Hematopoietic multipotent progenitor cell treated with erythropoietin and hydrocortisone succinate and interleukin-3 and kit ligand, for 17 days (in vitro differentiated cells): ENCODE data around the gene ADARB2.

Experiments
- DNase-seq: peaks from one replicate; pipeline ENCODE4 v3.0.0-alpha.2; 2015; ENCODE audit warnings: low spot score

Gene ADARB2

DNA sequence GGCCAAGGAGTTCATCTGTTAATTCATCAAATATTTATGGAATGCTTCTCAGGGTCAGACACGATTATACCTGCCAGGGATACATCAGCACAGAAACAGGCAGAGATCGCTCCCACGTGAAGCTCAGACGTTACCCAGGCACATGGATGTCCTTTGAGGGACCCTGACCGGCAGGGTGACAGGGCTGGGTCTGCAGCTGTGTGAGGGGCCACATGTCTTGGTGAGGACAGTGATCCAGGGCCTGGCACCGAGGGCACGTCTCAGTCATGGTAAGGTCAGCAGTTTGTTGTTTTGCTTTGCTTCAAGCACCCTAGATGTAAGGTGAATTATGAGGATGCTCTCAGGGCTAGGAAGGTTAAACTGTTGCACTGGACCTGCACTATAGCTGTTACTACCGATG lies 453.2 kb downstream of the ADARB2 start:
- no peak for DNase-seq

DNA sequence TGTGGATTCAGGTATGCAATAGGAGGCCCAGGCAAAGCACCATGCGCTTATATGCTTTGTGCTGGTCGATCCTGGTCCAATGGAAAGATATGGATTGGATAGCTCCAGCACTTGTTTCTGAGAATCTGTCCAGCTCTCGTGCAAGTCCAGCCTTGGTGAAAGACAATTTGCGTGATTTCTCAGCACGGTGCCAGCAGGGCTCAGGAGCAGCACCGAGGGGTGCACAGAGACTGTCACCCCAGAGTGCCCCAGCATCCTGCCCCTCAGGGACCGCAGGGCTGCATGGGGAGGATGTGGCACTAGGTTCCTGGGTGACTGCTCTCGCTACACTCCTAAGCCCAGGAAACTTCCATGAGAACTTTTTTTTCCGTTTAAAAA lies 455.9 kb downstream of the ADARB2 start:
- DNase-seq = no peak

DNA sequence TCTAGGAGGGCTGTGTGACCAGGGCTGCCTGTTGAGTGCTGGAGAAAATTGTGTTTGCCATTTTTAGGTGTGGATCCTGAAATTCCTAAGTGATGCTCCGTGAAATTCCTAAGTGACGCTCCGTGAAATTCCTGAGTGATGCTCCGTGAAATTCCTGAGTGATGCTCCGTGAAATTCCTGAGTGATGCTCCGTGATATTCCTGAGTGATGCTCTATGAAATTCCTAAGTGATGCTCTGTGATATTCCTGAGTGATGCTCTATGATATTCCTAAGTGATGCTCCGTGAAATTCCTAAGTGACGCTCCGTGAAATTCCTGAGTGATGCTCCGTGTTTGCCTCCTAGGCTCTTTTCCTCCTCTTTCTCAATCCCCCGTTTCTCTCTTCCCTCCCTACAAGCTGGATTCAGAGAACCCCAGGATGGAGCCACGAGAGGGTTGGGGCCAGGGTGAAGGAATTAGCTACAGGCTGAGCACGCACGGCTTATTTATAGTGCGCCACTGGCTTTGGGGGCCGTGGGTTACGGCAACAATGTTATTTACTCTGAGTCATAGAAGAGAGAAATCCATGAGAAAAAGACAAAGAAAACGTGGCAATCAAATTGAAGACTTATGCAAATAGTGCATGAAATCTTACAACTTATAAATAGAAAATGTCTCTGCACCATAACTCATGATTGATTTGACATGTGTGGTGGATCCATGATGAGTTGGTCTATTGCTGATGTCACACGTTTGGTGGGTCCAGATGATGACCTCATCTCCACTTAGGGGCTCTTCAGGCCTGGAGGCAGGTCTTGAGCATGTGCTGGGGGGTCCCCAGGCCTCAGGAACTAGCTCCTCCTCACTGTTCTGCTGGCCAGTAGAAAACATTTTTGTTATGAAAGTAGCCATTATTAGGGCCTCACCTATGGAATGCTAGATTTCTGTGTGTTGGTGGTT lies 456.6 kb downstream of the ADARB2 start:
- DNase-seq = no peak

DNA sequence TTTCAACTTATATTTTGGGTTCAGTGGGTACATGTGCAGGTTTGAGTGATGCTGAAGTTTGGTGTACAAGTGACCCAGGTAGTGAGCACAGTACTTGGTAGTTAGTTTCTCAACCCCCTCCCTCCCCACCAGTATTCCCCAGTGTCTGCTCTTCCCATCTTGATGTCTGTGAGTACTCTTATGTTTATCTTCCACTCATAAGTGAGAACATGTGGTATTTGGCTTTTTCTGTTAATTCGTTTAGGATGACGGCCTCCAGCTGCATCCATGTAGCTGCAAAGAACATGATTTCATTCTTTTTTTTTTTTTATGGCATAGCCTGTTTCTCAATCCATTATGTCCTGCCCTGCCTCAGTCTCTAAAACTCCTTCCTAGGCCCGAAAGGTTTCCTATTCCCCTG lies 459.0 kb downstream of the ADARB2 start:
- no peak for DNase-seq

DNA sequence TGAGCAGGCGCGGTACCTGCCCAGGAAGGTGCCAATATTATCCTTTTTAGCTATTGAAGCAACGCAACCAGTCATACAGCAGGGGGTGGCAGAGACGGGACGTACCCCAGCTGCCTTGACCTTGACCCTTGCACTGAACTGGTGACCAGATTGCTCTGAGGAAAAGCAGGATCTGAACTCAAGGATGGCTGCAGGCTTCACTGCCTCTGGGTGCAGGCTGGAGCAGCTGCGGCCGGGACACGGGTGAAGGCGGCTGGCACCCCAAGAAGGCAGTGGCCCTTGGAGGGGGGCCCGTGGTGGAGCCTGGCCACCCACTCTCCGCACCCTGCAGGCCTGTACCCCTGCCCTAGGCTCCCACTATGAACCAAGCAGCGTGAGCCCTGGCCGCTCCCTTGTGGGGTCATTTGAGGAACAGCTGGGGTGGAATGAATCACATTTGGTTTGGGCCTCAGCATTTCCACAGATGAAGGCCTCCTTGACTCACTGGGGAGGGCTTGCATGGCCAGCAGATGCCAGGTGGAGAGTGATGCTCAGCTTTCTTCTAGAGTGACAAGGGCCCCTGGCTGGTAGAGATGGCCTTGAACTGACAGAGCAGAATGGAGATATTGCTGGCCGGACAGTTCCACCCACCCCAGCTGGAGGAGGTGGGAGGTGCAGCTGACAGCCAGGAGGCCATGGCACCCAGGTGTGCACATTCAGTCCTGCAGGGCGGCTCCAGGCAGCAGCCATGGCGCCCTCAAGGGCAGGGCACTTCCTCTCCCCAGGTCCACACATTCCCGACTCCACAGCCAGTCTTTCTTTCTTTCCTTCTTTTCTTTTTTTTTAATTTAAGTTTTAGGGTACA lies 462.4 kb downstream of the ADARB2 start:
- DNase-seq = no peak

DNA sequence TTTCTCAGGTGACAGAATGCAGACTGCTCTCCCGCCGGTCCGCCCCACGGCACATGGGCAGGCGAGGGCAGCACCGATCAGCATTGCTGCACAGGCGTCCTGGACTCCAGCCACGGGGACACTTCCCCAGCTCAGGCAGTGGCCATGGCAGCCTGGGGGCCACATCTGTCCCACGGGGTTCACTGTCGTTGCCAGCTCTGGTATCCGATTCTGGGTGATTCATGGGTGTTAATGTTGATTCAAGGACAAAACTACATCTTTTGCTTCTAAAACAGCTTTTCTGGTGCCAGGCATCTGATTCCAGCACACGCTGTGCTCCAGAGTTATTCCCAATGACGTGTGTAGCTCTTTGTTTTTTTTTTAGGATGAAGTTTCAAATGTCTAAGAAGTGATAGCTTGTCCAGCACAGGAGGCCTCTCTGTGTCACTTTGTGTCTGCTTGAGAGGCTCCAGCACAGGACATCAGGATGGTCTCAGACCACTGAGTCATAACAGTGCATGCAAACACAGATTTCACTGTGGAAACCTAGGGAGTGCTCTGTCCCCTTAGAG lies 463.1 kb downstream of the ADARB2 start:
- no peak for DNase-seq

DNA sequence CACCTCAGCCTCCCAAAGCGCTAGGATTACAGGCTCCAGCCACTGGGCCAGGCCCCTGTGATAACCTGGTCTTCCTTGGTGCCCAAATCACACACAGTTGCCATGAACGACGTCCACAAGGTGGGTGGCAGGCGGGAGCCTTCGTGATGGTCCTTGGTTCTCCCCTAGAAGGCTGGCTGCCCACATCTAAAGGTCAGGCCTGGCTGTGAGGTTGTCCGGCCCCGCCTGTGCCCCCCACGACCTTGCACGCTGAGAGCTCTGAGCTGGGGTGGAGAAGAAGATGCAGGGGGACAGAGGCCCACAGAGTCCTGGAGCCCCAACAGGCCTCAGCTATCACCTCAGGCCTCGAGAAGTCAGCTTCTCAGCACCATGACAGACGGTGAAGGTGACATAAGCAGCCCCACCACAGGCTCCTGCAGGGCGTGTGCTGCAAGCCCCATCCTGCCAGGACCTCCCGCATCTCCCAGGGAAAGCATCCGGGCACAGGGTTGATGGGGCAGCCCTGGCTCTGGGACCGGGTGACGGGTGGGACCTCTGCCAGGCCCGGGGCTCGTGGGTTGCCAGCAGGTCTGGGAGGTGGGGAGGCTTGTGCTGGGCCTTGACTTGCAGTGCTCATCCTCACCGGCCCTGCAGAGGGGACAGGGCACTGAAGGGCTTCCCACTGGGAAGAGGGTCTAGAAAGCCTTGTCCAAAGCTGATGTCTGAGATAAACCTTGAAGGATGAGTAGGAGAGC lies 463.8 kb downstream of the ADARB2 start:
- no peak for DNase-seq

DNA sequence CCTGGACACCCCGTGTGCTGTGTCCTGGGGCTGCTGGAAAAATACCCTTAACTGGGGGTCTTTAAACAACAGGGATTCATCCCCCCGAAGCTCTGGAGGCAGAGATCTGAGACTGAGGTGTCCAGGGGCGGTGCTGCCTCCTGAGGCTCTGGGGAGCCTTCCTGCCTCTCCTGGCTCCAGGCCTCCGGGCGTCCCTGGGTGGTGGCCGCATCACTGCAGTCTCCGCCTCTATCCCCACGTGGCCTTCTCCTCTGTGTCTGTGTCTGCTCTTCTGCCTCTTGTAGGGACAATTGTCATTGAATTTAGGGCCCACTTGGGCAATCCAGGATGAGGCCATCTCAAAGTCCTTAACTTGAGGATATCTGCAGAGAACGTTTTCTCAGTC lies 464.6 kb downstream of the ADARB2 start:
- DNase-seq = no peak

DNA sequence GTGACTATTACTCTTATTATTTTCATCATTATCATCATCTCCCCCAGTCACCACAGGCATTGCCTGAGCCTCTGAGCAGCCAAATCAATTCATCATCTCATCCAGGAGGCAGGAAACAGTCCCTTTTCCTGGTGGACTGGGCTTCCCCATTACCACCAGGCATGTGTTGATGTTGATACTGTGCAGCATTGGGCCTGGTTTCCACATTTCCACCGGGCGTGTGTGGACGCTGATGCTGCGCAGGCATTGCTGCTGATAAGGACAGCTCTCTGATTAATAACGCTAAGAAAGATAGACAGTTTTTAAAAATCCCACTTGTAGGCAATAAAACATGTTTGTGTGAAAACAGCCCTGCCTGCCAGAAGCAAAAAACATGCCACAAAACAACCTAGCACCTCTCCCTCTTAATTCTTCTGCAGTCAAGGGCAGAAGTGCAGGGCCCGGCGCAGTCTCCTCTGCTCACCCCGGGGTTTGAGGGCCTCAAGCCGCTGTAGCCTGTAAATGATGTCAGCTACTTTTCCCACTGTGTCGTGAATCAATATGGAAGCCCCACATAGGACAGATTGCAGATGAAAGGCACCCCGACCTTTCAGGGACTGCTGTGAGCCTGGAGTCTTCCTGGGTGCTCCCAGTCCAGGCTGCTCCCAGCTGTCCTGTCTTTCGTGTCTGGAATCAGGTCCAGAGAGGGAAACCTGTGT lies 465.1 kb downstream of the ADARB2 start:
- no peak for DNase-seq

DNA sequence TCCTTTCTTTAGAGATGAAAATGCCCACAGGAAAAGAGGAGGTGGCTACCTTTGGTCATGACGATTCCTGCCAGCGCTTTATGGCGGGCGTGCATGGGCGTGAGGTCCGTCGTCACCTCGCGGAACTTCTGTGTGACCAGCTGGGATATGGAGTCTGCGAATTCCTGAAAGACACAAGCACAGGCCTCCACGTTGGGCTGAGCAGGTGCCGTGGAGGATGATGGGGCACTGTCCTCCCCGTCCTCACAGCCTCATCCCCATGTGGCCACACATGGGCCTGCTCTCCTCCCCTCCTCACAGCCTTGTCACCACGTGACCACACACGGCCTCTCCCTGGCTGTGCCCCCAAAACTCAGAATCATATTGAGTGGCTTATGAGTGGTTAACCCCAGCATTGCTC lies 466.4 kb downstream of the ADARB2 start:
- DNase-seq = no peak

DNA sequence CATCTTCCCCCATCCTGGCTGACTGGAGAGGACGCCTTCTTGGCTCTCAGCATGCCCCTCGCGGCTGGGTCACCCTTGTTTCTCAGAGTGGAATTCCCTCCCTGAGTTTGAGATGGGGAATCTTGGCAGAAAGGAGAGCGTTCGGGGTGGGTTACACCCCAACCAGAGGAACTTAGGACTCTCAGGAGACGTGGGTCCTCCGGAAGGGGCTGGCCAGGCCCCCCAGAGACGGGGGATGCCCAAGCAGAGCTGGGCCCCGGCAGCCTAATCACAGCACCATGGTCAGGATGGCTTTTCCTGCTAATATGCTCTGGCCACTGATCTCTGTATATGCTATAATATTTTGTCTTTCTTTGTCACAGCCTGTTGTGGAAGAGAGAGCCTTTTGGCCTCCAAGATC lies 466.8 kb downstream of the ADARB2 start:
- DNase-seq = no peak

DNA sequence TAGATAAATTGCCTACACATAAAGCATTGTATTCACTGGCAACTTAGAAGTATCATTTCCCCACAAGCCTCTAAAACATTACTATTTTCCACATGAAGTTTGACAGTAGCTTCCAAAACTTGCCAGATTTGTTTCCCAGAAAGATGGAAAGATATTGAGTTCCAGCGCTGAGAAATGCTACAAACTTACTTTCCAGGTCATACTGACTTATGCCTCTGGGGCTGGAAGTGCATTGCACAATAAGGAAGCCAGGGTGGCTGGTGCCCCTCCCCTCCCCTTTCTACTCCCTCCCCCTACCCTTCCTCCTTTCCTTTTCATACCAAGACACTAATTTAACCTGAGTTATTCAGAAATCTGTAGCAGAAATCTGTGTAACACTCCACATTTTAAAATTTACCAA lies 468.5 kb downstream of the ADARB2 start:
- no peak for DNase-seq

DNA sequence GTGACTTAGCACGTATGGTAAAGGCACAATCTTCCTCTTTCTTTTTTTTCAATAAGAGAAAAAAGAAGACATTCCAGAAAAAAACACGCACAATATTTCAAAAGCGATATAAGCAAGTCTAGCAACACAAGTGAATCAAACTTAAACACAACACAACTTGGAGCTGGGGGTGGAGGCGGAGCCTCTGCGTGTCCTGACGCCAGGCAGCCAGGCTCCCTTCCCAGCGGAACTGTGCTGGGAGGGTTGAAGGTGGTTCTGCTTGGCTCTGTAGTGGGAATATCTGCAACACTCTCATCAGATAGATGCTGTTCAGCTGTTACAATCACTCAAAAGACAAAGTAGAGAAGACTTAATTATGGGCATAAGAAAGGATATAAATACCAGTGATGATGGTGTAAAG lies 469.8 kb downstream of the ADARB2 start:
- DNase-seq = no peak

DNA sequence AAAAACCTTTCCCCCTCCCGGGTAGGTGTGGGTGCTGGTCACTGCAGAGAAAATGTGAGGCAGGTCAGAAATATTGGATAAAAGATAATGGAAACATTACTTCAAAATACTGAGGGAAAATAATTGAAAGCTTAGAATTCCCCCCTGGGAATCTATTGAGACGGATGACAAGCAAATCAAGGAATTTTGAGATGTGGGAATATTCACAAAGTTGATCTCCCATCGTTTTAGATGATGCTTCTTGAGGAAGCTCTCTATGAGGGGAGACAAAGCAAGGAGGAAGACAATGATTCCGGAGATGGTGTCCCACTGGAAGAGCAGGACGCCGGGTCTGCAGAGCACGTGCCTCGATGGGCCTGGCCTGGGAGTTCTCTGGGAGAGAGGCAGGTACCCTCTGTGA lies 470.2 kb downstream of the ADARB2 start:
- no peak for DNase-seq

DNA sequence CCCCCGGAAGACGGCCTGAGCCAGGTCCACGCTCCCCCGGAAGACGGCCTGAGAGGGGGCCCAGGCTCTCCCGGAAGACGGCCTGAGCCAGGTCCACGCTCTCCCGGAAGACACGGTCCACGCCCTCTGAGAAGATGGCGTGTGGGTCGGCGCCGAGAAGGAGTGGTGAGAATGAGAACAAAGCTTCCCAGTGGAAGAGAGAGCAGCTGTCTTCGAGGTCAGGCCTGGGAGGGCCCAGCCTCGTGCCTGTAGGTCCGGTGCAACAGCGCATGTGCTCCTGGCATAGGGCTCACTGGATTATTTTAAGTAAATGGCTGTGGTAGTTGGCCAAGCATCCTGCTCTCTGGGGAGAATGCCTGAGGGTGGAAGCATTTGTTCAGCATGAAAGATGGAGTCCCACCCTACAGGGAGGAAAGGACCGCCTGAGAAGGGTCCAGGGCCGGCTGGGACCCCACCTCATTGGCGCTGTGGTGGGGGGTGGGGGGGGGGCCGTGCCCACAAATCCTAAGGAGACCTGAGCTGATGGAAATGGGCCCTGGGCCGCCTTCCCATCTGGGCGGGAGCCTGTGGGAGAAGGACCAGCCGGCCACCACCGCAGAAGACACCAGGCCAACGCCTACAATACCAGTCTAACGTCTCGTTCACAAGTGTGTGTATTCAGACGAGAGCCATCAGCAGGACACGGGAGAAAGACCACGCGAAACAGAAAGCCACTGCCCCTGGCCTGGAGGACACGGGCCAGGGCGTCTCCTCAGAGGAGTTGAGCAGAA lies 471.1 kb downstream of the ADARB2 start:
- no peak for DNase-seq

DNA sequence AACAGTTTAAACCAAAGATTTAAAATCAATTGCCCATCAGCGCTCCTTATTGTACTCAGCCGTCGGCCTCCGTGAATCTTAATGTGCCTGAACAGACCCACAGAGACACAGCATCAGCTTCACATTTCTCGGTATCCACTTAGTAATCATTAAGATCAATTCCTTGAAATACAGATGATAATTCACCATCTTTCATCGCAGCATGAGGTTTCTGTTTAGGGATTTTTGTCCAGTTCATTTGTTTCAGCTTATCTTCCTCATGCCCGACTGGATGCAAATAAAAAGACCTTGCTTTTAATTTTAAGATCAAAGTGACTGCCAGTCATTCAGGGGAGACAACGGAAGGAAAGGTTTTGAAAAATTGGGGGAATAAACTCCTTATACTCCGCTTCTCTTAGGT lies 473.3 kb downstream of the ADARB2 start:
- DNase-seq = no peak

DNA sequence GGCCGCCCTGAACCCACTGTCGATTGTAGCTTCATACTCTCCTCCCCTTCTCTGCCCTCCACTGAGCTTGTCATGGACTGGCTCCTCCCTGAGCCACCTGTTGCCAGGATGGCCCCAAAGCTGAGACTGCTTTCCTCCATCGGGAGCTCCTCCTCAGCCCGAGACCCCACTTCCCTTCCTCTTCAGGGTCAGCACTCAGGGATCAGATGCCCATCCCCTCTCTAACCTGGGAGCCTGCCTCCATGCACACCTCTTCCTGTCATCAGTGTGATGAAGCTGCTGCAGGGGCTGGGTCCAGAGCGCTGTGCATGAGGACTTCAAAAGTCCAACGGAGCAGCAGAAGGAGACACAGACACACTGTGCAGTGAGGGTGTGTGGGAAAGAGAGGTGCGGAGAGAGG lies 480.1 kb downstream of the ADARB2 start:
- no peak for DNase-seq

DNA sequence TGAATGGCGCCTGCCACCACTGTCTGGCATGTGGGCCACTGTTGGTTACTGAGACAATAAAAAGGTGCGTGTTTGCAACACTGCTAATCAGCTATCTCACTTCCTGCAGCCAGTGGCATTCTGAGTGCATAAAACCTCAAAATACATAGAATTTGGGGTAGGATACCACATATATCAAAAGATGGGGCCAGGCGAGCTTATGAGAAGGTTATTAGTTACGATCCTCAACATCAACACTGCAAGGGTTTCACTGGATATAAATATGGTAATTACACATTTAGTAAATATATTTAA lies 480.9 kb downstream of the ADARB2 start:
- DNase-seq = no peak

DNA sequence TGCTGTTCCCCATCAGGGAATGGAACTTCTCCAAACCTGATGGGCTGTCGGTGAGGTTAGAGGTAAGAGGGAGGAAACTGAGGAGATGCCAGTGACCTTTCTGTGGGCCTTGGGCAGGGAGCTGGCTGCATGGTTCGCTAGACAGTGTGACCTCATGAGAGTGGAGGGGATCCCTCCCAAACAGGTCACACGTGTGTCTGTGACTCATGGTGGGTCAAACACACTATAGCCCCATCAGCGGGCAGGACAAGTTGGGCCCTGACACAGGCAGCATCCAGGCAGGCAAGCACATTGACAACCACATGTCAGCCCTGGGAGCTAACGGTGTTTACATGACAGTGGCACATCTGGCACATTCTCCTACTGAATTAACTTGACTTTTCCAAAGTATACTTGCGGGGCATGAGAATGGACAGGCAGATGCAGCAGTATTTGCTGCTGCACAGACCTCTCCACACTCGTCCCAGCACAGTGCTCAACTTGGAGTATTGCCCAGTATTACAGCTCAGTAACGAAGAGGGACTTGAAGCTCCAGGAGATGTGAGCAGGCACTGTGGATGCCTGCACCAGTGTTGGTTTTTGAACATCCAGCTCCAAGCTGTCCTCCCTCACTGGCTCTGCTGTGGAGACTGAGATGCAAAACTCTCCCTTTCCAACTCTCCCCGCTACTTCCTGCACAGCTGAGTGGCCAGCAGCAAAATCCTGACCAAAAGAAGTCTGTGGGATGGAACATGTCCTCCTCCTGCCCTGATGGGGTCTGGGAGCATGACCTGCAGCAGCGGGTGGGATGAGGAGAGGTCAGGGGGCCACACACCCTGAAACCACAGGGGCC lies 481.5 kb downstream of the ADARB2 start:
- DNase-seq = no peak

DNA sequence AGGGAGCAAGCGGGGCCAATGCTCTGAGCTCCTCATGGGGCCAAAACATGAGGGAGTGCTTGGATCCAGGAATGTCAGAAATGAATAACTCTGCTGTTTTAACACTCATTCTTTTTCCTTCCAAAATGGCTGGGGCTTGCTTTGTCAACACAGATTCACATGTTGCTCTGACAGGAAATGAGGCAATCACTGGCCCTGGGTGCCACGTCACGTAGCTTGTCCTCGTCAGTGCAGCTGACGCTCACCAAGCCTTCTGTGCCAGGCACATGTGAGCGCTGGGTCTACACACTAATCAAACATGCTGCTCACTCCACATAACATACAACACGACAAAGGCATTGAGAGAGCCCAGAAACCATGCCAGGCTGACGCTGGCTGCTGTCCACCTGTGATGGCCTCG lies 482.2 kb downstream of the ADARB2 start:
- no peak for DNase-seq
